T1000 (cell line): ENCODE data around the gene SUMO4.

ENCODE experiments used
- DNase-seq: peaks from one replicate; lab custom pipeline; 2025; ENCODE audit warnings: mixed read lengths; lab: John Stamatoyannopoulos, UW

Gene SUMO4

GRCh38 chr6:149400050-149400449, at the start of gene SUMO4:
Gene SUMO4, plus strand, starts transcription at chr6:149400262. Its CDS starts 130 bp downstream, at chr6:149400392.
- no peak for DNase-seq

GRCh38 chr6:149354009-149354408, 46.1 kb upstream of the SUMO4 start:
- DNase-seq = no peak

- no peak for DNase-seq
Measured at GRCh38 chr6:149356081-149356750, 43.8 kb upstream of the SUMO4 start.

GRCh38 chr6:149357726-149358538, 42.1 kb upstream of the SUMO4 start:
- DNase-seq = no peak

GRCh38 chr6:149359440-149359839, 40.6 kb upstream of the SUMO4 start:
- no peak for DNase-seq

GRCh38 chr6:149360536-149360935, 39.5 kb upstream of the SUMO4 start:
- no peak for DNase-seq

- DNase-seq = no peak
Measured at GRCh38 chr6:149362289-149362688, 37.8 kb upstream of the SUMO4 start.

GRCh38 chr6:149363154-149363553, 36.9 kb upstream of the SUMO4 start:
- no peak for DNase-seq

- DNase-seq = no peak
Measured at GRCh38 chr6:149364557-149364956, 35.5 kb upstream of the SUMO4 start.

- no peak for DNase-seq
Measured at GRCh38 chr6:149365197-149365596, 34.9 kb upstream of the SUMO4 start.

- DNase-seq = no peak
Measured at GRCh38 chr6:149366267-149366921, 33.7 kb upstream of the SUMO4 start.

- no peak for DNase-seq
Measured at GRCh38 chr6:149368065-149368464, 32.0 kb upstream of the SUMO4 start.

- no peak for DNase-seq
Measured at GRCh38 chr6:149371154-149371553, 28.9 kb upstream of the SUMO4 start.

- no peak for DNase-seq
Measured at GRCh38 chr6:149372062-149372461, 28.0 kb upstream of the SUMO4 start.

GRCh38 chr6:149373511-149373910, 26.6 kb upstream of the SUMO4 start:
- DNase-seq = no peak

- DNase-seq = no peak
Measured at GRCh38 chr6:149379977-149380376, 20.1 kb upstream of the SUMO4 start.

GRCh38 chr6:149380523-149380922, 19.5 kb upstream of the SUMO4 start:
- no peak for DNase-seq

GRCh38 chr6:149383371-149383770, 16.7 kb upstream of the SUMO4 start:
- DNase-seq = no peak

- DNase-seq = no peak
Measured at GRCh38 chr6:149384464-149384863, 15.6 kb upstream of the SUMO4 start.

GRCh38 chr6:149385998-149386646, 13.9 kb upstream of the SUMO4 start:
- no peak for DNase-seq

- no peak for DNase-seq
Measured at GRCh38 chr6:149387779-149388512, 12.1 kb upstream of the SUMO4 start.
